ENCODE results near the gene SH3GL3.

GRCh38 chr15:83471307-83471866, 24.2 kb downstream of the SH3GL3 start:
- TF ChIP-seq CTCF (IDR thresholded peaks at IDR 0.05; ENCODE audit: low read length) (no peak), EZH2 (IDR thresholded peaks at IDR 0.05; ENCODE audit: borderline replicate concordance, low read length) (no peak)
